Measurements from ENCODE around the gene FAM174B.

Gene FAM174B

DNA sequence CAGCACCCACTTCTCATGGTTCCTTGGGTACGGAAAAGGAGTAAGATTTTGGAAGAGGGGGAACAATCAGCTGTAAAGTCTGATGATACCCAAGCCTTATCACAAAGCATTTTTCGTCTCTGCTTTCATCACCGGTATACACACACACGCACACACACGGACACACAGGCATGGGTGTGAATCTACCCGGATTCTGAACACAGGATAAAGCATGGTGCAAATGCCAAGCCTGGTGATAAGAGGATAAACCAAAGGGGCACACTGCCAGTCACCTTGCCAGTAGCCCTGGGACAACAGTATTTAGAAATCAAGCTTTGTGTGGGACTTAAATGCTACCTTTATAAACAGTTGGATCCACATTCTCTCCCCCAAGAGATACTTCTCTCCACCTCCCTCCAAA lies 22.2 kb downstream of the FAM174B start:
- TF ChIP-seq SIN3A (IDR thresholded peaks at IDR 0.05; ENCODE audit: borderline replicate concordance, insufficient read depth, low read length) (no peak), TAF1 (IDR thresholded peaks at IDR 0.05; ENCODE audit: borderline replicate concordance, insufficient read depth, low read length) (no peak), REST (IDR thresholded peaks at IDR 0.05; ENCODE audit: insufficient read depth in 1 of 2, low read depth in 2 of 2, low read length in 2 of 2) (no peak), POLR2AphosphoS5 (IDR thresholded peaks at IDR 0.05; ENCODE audit: low read depth, low read length) (no peak), FOXP2 (optimal IDR thresholded peaks at IDR 0.05; ENCODE audit: borderline replicate concordance, extremely low read depth, extremely low read length, insufficient read depth) (no peak)

- TF ChIP-seq POLR2AphosphoS5 (IDR thresholded peaks at IDR 0.05; ENCODE audit: low read depth, low read length) = no peak
- TF ChIP-seq TAF1 (IDR thresholded peaks at IDR 0.05; ENCODE audit: borderline replicate concordance, insufficient read depth, low read length) = no peak
- TF ChIP-seq REST (IDR thresholded peaks at IDR 0.05; ENCODE audit: insufficient read depth in 1 of 2, low read depth in 2 of 2, low read length in 2 of 2) = no peak
- TF ChIP-seq SIN3A (IDR thresholded peaks at IDR 0.05; ENCODE audit: borderline replicate concordance, insufficient read depth, low read length) = no peak
- no peak for TF ChIP-seq FOXP2 (optimal IDR thresholded peaks at IDR 0.05; ENCODE audit: borderline replicate concordance, extremely low read depth, extremely low read length, insufficient read depth)
Observed at GRCh38 chr15:92633001-92633400, 22.6 kb downstream of the FAM174B start.

DNA sequence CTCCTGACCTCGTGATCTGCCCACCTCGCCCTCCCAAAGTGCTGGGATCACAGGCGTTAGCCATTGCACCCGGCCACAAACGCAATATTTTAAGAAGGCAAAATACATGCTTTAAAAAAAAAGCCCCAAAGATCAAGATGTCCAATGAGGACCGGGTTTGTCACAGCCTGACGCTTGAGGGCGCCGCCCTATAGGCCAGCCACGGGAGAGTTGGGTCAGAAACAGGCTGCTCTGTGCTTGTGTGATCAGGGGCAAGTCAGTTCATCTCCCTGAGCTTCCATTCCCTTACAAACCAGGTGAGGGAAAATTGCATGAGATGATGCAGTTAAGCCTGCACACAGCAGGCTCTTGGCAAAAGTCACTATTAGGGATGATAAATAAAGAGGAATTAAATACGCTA lies 23.9 kb downstream of the FAM174B start:
- TF ChIP-seq POLR2AphosphoS5 (IDR thresholded peaks at IDR 0.05; ENCODE audit: low read depth, low read length) = no peak
- no peak for TF ChIP-seq REST (IDR thresholded peaks at IDR 0.05; ENCODE audit: insufficient read depth in 1 of 2, low read depth in 2 of 2, low read length in 2 of 2)
- no peak for TF ChIP-seq FOXP2 (optimal IDR thresholded peaks at IDR 0.05; ENCODE audit: borderline replicate concordance, extremely low read depth, extremely low read length, insufficient read depth)
- TF ChIP-seq TAF1 (IDR thresholded peaks at IDR 0.05; ENCODE audit: borderline replicate concordance, insufficient read depth, low read length) = no peak
- no peak for TF ChIP-seq SIN3A (IDR thresholded peaks at IDR 0.05; ENCODE audit: borderline replicate concordance, insufficient read depth, low read length)

DNA sequence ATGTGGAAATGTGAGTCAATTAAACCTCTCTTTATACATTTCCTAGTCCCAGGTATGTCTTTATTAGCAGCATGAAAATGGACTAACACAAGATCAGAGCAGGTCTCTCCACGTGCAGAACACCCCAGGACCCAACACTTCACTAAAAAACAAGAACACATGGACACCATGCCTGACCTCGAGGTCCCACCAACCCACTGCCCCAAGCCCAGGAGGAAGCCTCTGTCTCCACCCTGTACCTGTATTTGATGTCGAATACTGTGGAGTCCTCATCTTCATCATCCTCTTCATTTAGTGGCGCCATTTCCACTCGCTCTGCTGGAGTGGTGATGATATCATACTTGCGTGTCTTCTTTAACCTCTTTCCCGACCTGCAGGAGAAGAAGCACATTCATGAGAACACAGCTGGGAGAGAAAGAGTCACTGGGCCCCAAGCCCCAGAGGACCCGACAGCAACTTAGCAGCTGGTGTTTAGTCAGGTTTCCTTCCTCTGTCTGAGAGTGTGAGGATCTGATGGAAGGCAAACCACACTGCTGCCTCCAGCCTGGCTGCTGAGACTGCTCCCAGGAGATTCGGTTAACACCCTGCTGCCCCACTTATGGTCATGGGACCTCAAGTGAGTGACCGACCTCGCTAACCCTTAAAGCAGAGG lies 25.5 kb downstream of the FAM174B start:
- TF ChIP-seq FOXP2 (optimal IDR thresholded peaks at IDR 0.05; ENCODE audit: borderline replicate concordance, extremely low read depth, extremely low read length, insufficient read depth) (no peak), TAF1 (IDR thresholded peaks at IDR 0.05; ENCODE audit: borderline replicate concordance, insufficient read depth, low read length) (no peak), SIN3A (IDR thresholded peaks at IDR 0.05; ENCODE audit: borderline replicate concordance, insufficient read depth, low read length) (no peak), POLR2AphosphoS5 (IDR thresholded peaks at IDR 0.05; ENCODE audit: low read depth, low read length) (no peak)

DNA sequence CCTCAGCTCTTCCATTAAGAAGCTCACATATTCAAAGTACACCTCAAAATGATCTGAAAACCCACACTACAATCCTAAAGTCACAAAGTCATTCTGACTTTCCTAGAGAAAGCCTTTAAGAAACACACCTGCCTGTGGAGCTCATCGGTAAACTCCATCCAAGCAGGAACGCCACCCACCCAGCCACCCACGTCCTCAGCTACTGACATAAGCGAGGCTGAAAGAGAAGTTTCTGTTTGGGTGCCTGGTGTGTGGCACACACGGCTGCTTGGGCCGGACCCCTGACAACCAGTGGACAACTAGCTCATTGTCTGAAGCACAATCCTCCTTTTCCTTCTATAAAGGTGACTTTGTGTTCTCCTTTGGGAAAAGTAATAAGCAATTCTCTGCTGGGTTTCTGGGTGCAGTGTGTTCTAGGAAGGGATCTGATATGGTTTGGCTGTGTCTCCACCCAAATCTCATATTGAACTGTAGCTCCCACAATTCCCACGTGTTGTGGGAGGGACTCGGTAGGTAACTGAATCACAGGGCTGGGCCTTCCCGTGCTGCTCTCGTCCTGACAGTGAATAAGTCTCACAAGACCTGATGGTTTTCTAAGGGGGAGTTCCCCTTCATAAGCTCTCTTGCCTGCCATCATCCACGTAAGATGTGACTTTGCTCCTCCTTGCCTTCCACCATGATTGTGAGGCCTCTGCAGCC lies 26.1 kb downstream of the FAM174B start:
- TF ChIP-seq POLR2AphosphoS5 (IDR thresholded peaks at IDR 0.05; ENCODE audit: low read depth, low read length) (no peak), TAF1 (IDR thresholded peaks at IDR 0.05; ENCODE audit: borderline replicate concordance, insufficient read depth, low read length) (no peak), REST (IDR thresholded peaks at IDR 0.05; ENCODE audit: insufficient read depth in 1 of 2, low read depth in 2 of 2, low read length in 2 of 2) (no peak)
